Measurements from ENCODE around the gene NT5C2.
"Not testable (repeated sequence)": the region's sequence is repeated elsewhere in the genome, so short reads cannot be mapped to it uniquely, and the experiment has no call there.

Gene NT5C2

DNA sequence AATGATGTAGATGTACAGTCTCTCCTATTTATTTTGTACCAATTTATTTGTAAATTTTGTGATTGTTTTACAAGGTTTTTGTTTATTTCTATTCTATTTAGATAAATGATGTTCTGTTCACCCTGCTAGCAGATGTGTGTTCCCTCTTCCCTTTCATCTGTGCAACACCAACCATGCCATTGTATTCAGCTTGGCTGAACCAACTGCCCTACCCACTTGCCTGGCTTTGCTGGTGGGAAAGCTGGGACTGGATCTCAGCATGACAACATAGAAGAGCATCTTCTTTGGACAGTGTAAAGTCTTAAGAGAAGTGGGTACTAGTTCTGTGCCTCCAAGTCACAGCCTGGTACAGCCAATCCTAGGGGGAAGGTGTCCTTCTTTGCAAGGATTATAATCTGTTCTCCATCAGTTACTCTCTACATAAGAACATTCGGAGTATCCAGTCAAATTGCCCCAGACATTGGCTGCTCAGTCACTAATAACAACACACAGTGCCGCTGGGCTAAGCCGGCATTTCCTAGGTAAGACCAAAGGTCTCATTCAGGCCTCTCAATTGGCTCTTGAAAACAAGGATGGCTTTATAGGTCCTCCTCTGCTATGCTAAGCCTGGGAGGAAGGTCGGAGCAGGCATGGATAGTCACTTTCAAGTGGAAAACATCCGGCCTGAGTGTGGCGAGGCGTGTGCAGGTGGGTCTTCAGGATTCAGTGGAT lies 109.7 kb downstream of the NT5C2 start:
- FAIRE-seq = no peak

DNA sequence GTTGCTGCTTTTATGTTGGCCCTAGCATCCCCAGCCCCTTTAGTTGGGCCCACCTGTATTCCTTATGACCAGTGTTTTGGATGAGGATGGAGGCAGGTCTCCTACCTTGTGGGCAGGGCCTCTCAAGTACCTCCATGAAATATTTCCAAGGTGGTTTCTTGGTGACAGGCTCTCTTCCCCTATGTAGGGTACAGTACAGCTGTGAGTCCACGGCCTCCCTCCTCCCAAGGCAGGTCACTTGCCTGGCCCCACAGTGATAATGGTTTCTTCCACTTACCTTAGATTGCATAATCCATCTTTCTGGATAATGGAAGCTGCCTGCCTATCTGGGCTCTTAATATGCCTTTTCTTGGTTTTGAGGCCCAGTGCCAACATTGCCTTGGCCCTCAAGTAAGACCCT lies 110.4 kb downstream of the NT5C2 start:
- FAIRE-seq = no peak

DNA sequence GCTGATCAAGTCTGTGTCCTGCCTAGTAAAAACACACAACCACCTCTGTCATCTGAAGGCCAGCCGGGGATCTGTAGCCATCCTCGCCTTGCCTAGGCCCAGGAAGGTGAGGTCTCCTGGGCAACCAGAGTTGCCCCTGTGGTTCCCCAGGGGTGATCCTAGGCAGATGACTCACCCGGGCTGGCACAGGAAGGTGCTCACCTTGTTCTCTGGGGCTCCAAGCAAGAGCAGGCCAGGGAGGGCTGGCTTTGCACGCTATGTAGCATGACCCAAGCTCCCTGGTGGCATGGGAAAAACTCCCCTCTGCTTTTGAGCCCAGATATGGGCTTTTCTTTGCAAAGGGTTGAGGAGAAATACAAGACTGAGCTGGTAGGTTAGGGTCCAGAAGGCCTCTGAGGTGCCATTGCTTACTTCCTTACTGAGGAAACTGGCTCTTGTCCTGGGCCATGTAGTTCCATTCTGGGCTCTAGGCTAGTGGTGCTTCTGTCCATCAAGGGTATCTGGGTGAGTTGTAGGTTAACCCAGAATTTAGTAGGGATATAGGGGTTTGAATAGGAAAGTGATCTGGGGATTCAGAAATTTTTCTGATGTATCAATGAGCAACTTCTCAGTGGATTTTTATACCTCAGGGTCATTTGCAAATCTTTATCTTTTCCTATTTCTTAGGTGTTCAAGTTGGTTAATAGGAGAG lies 112.0 kb downstream of the NT5C2 start:
- no peak for FAIRE-seq

DNA sequence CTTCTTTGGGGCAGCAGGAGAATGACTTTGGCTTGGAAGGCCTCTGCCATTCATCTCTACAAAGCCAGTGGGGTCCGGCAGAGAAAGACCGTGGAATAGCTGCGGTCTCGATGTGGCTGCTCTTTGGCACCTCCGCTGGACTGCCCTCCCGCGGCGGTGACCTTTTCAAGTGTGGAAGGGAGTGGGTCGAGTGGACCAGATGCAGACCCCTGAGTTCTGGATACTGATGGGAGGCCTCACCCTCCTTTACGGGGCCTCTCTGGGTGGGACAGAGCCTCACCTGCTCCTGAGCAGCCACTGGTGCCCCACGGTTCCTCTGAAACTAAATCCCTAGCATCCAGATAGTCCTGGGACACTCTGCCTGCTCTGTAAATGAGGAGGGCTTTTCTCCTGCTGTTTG lies 113.1 kb downstream of the NT5C2 start:
- FAIRE-seq = no peak

GRCh38 chr10:103079100-103079499 lies 114.0 kb downstream of the NT5C2 start:
- FAIRE-seq = no peak

GRCh38 chr10:103078676-103079075 lies 114.4 kb downstream of the NT5C2 start:
- FAIRE-seq = no peak

DNA sequence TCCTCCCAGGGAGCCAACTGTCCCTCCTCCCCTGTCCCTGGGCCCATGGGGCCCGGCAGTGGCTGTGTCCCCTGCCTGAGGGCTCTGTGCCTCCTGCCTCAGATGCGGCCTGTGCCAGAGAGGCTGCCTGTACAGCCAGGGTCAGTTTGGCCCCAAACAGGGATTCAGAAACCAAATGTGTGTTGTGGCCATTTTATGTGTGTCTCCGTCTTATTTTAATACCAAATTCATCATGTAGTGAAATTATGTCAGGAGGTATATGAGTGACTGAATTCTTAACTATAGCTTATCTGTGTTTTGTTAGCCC lies 114.8 kb downstream of the NT5C2 start:
- no peak for FAIRE-seq

DNA sequence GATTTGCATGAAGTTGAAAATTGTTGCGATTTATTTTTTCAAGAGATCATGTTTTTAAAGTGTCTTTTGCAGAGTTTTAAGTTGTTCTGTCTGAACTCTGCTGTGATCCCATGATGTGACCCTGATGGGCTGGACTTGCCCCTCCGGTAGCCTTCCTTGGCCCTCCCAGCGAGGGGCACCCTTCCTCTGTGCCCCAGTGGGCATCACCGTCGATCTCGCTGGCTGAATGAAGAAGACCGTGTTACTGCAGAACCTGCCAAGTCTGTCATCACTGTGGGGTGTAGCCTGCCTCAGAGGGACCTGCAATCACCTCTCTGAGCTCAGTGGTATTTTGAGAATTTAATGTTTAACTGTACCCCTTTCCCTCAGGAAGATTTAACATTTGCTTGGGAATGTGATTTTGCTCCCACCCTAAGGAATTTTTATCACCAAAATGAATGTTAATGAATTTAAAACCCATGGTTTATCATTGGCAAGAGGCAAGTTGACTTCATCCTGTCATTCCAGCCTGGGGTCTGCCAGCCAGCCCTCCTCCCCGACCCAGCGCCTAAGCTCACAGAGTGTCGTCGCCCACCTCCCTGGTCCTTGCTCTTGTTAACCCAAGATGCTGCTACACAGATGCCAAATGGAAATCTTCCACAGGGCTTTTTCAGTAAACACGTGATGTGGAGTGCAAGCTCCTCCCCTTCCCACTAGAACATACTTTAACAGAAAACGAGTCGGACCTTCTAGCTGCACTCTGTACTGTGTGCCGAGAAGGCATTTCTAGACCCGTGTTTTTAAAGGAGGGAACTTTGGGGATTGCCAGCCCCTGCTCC lies 115.4 kb downstream of the NT5C2 start:
- no peak for FAIRE-seq

- FAIRE-seq = no peak
Observed at GRCh38 chr10:103077020-103077419, 116.1 kb downstream of the NT5C2 start.

DNA sequence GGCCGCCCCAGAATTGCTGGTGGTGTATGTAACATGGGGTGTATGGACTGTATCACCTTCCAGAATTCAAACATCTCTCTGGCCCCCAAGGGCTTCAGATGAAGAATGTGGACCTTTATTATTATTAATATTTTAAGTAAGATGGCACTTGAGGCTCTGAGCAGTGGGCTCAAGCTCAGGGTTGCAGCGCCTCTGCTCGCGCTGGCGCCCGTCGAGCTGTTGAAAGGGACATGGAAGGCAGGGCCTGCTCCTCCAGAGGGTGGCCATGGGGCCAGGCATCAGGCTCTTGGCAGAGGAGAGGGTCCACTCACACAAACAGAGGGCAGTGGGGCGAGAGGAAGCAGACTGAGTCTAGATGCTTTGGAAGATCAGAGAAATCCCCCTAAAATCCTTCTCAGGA lies 120.2 kb downstream of the NT5C2 start:
- no peak for FAIRE-seq

DNA sequence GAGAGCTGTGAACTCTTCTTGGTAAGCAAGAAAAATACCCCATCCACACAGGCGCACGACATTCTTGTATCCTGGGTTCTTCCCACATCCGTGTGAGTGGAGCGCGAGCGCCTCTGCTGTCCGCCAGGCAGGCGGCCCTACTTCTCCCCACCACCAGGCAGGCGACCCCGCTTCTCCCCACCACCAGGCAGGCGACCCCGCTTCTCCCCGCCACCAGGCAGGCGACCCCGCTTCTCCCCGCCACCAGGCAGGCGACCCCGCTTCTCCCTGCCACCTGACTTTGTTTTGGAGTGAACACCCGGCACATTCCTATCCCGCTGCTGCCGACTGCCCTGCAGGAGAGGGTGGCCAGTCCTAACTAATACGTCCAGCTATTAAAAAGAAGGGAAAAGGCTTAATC lies 120.8 kb downstream of the NT5C2 start:
- FAIRE-seq = no peak

GRCh38 chr10:103069453-103070331 lies 123.4 kb downstream of the NT5C2 start:
- FAIRE-seq = peak; percentile 74

DNA sequence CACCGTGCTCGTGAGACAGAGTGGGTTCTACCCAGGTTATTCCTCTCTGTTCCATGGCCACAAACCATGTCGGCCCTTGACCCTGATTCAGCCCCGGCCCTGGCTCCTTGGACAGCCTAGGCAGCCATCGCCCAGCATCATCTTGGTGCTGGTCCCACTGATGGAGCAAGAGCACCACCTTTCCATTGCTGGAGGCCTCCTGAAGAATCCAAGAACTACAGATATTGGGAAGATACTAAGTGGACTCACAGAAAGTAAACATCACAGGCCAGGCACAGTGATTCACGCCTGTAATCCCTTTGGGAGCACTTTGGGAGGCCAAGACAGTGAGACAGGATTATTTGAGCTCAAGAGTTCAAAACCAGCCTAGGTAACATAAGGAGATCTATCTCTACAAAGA lies 125.1 kb downstream of the NT5C2 start:
- FAIRE-seq = no peak

DNA sequence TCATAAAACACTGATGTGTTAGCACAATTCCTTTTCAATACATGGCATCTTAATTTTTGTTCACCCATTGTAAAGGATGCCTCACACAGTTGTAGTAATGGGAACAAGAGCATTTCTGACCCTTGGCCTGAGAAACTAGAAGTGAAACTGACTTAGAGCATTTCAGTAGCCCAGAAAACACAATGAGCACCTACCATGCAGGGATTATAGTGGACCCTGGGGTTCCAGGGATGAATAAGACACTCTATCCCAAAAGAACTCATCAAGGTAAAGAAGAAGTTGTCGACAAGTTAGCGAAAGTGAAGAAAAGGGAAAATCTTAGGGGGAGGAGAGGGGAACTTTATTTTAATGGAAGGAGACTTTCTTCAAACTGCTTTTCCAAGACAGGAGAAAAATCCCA lies 125.6 kb downstream of the NT5C2 start:
- FAIRE-seq = no peak

- not testable (repeated sequence) for FAIRE-seq
Observed at GRCh38 chr10:103067099-103067477, 126.0 kb downstream of the NT5C2 start.

DNA sequence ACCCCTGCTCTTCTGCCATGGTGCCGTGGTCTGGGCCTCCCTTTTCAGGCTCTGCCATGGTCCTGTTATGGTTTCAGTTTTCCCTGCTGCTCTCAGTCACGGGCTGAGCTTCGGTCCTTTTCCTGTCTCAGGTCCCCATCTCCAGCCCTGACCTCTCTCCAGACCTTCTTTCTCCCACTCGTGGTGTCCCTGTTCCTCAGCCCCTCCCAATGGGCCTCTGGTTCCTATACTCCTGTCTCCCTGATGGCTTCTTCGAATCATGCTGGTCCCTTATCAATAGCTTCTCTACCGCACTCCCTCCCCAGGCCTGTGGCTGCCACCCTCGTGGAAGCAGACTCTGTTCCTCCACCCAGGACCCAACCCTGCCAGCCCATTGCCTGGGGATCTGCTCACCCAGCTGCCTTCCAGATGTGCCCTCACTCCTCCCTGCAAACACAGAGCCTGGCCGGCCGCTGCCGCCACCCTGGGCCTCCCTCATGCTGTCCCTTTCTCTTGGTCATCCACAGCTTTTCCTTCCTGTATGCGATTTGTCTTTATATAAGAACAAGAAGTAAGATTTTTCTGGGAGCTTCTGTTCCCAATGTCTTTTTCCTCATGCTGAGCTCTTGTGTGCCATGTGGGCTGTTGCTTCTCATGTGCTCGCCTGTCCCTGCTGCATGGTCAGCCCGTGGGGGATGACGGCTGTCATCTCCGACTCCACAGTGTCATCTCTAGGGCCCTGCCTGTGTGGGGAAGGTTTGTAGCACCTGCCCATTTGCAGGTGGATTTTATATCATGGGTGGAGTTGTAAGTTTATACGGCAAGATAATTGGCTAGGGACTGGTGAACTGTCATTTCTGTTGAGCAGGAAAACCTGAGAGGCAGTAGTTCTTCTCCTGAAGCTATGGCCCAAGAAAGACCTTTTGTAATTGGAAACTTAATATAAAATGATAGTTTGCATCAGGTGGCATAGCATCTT lies 126.7 kb downstream of the NT5C2 start:
- no peak for FAIRE-seq

DNA sequence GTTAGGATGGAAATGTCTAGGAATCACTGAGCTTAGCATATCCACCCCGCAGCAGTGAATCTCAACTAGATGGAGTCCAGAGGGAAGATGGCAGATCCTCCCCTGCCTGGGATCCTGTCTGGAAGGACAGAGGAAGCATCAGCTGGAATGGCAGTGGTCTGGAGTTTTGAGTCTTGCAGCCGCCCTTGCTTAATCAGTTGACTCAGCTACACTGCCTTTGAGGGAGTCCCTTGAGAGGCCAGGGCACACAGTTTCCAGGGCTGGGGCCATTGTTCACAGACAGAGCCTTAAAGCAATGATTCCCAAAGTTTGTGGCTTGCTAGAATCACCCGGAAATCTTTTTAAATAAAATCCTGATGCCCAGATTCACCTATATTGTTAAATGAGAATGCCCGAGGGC lies 128.1 kb downstream of the NT5C2 start:
- FAIRE-seq = no peak

GRCh38 chr10:103062854-103063590 lies 130.1 kb downstream of the NT5C2 start:
- FAIRE-seq = no peak

DNA sequence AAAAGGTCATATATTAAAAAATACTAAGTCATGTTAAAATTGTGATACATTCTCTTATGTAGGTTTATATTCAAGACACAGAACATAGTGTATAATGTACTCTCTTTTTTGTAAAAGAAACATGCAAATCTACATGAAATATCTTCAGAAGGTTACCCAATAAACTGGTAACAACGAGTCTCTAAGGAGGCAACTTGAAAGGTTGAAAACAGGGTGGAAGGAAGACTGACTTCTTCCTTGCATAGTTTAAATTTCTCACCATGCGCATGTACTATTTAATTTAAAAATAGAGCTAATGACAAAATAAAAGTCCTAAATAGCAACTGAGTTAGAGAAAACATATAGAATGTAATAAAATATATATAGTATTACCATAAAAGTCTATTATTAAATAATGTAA lies 132.5 kb downstream of the NT5C2 start:
- no peak for FAIRE-seq

DNA sequence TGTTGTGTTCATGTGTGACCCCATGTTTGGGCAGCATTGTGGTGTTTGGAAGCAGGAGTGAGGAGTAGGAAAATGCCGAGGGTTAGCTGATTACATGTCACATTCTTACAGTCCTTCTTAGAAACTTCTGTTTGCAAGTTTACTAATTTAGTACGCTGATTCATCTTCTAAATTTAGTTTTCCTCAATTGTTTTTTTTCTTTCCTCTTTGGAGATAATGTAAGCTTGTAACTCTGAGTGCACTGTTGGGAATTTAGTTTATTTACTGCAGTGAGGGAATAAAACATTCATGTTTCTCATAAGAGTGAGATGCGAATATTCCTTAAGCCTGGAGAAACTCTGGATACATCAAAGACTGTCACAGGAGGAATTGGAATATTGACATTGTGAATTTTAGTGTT lies 135.0 kb downstream of the NT5C2 start:
- FAIRE-seq = no peak

DNA sequence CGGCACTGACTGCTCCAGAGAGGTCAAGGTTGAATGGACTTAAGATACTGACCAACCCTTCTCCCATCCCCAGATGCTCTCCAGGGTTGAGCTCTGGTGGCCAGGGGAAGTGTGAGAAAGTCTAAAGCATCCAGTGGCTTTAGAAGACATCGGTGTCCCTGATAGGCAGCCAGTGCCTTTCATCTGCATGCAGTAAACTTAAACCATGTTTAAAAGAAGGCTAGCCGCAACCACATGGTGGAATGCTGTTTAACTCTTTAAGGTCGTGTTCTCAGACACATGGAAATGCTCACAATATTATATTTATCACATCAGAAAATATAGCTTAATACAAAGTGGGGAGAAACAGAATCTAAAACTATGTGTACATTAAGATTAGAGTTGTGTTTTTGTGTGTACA lies 138.0 kb downstream of the NT5C2 start:
- FAIRE-seq = no peak

All from G401.6 (cell line).